Activated T-helper 1 cell treated with Interleukin-2 at 50 U/mL for 16 hours (primary cell): ENCODE measurements around the gene GOLM1.

Experiments used
- DNase-seq: peaks from one replicate; pipeline ENCODE4 v3.0.0-alpha.2; 2020; ENCODE audit warnings: low read depth

GOLM1 gene

GRCh38 chr9:86043999-86044398 lies 55.4 kb downstream of the GOLM1 start:
- DNase-seq = no peak

- DNase-seq = no peak
These were observed 55.8 kb downstream of the GOLM1 start for GRCh38 chr9:86043586-86043985.

- DNase-seq = no peak
These were observed 57.0 kb downstream of the GOLM1 start for GRCh38 chr9:86042199-86042978.

DNA sequence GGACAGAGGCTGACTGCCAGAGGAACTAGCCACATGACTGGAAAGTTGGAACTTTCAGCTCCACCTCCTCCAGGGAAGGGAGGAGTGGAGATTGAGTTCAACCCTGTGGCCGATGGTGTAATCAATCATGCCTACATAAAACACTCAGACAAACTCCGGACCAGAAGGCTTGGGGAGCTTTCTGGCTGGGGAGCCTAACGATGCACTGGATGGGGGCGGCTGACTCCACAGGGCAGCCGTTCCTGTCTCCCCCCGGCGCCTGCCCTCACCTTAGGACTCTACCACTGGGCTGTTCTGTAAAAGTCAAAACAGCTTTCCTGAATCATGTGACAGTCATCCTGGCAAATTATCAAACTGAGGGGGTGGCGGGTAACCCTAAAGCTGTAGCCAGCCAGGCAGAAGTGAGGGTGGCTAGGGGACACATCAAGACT lies 58.0 kb downstream of the GOLM1 start:
- DNase-seq = no peak

DNA sequence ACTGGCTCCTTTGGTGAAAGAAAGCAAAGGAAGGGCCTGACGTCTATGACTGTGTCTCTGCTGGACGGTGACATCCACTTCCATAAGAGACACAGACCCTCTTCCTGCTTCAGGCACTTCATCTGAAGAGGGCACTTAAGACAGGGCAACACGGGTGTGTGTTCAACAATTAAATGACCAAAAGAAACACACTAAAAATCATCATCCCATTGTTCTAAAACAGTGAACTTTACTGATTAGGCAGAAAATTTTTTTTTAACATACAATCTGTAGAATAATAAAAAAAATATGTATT lies 58.5 kb downstream of the GOLM1 start:
- DNase-seq = no peak

- no peak for DNase-seq
These were observed 59.1 kb downstream of the GOLM1 start for GRCh38 chr9:86039991-86040860.

- DNase-seq = no peak
These were observed 62.8 kb downstream of the GOLM1 start for GRCh38 chr9:86036555-86036954.

- no peak for DNase-seq
These were observed 63.4 kb downstream of the GOLM1 start for GRCh38 chr9:86035827-86036440.

- no peak for DNase-seq
These were observed 64.3 kb downstream of the GOLM1 start for GRCh38 chr9:86034863-86035734.

- DNase-seq = no peak
These were observed 71.6 kb downstream of the GOLM1 start for GRCh38 chr9:86027767-86028166.

DNA sequence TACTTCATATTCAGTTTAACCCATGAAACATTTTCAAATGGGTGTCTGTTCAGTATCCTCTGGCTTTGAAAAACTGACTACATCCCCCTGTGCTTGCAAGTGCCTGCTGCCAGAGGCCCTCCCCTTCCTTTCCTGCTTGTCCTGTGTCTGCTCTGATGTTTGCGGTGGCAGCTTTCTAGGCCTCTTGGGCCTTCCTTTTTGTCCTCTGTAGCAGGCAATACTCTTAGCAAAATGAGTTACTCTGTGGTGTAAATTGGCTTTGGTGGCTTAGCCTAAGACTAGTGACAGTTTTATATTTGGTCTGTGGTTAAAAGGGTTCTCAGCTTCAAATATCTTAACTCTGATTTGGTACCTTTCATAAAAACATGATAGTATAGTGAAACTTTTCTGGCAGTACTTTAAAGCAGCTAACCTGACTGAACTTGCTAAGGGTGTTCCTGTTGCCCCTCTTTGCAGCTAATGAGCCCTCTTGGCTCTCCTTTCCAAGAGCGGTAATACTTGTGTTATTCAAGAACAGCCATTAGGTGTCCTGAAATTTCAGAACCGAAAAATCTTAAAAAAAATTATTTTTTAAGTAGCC lies 76.6 kb downstream of the GOLM1 start:
- DNase-seq = no peak

GRCh38 chr9:86021166-86021565 lies 78.2 kb downstream of the GOLM1 start:
- DNase-seq = no peak

- no peak for DNase-seq
These were observed 78.6 kb downstream of the GOLM1 start for GRCh38 chr9:86020731-86021130.

DNA sequence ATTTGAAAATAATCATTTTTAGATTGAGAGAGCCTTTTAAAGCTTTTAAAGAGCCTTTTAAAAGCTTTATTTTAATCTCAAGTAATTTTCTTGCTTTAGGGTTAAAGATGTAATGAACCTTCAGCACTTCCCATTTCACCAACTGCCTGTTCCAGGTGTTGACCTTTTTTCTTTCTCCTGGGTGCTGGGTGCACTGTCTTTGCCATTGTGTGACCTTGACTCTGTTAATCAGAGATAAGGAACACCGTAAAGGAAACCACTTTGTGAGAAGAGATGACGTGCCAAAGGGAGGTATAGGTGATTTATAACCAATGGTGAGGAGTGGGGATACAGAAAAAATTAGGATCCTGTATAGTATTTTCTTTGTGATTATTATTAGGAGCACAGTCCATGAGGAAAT lies 90.2 kb downstream of the GOLM1 start:
- no peak for DNase-seq

- DNase-seq = no peak
These were observed 94.0 kb downstream of the GOLM1 start for GRCh38 chr9:86005253-86005775.

- DNase-seq = no peak
These were observed 103.8 kb downstream of the GOLM1 start for GRCh38 chr9:85995599-85995998.

DNA sequence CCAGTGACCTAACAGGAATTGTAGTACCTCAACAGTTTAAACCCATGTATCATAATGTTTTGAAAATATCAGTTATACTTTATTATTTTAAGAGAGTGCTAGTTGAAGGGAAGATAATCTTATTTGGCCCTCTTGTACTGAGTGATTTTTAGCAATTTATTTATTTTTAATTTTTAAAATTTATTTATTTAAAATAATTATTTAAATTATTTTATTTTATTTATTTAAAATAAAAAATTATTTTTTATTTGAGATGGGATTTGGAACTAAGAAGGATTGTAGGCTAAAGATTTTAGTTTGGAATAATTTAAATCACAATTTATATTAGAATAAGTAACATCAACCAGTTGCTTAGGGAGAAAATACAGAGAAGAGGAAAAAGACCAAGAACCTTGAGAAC lies 104.3 kb downstream of the GOLM1 start:
- no peak for DNase-seq

DNA sequence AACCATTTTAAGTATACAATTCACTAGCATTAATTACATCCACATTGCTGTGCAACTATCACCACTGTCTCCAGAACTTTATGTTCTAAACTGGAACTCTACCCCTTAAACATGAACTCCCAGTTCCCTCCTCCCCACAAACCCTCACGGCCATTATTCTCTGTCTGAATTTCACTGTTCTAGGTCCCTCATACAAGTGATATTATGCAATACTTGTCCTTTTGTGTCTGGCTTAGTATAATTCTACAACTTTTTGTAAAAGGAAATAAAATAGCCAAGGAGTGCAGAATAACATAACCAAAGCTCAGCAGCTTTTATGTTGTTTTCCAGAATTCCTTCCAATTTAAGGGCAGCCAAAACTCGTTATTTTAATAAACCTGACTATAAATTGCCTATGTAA lies 105.2 kb downstream of the GOLM1 start:
- no peak for DNase-seq

GRCh38 chr9:85987236-85987635 lies 112.1 kb downstream of the GOLM1 start:
- DNase-seq = no peak

- DNase-seq = no peak
These were observed 114.9 kb downstream of the GOLM1 start for GRCh38 chr9:85984457-85984856.

GRCh38 chr9:85981369-85981768 lies 118.0 kb downstream of the GOLM1 start:
- no peak for DNase-seq
